IMR-90 (cell line): ENCODE data around the gene NEFH. TPM values are rescaled to one million over a fixed set of nuclear protein-coding genes. Genes with fewer than 3 reads are reported as not detected.

Experiments
- ATAC-seq: fragments of 200-7000 bp; cut with Tn5 transposase; 2 replicates; pipeline ENCODE4 v1.9.1; 2020; ENCODE audit warnings: low read depth, mild to moderate bottlenecking, moderate library complexity
- BruUV-seq: library from RNA; stranded (reverse); fragments of 400-500 nt; replicated peaks from 2 replicates; lab custom pipeline; 2021; lab: Mats Ljungman, UMichigan
- CTCF ChIA-PET: fragments of 300-600 bp; formaldehyde crosslinking; extraction: SDS; loops from one replicate; lab custom pipeline; 2021; ENCODE audit warnings: antibody characterized with exemption; lab: Yijun Ruan, JAX
- POLR2A ChIA-PET: fragments of 300-600 bp; sonication (Branson Sonifier 250); formaldehyde crosslinking; loops from one replicate; lab custom pipeline; 2022; ENCODE audit warnings: antibody characterized with exemption; ENCODE audit not compliant: unreplicated experiment; lab: Charles Lee
- DNase-seq: peaks from one replicate; pipeline ENCODE4 v3.0.0; 2013
- H2AFZ ChIP-seq: replicated peaks from 2 replicates; pipeline ENCODE3; 2013; ENCODE audit warnings: low read length, mild to moderate bottlenecking; ENCODE audit not compliant: poor library complexity
- H2AK5ac ChIP-seq: 2 replicates; pipeline ENCODE4 v1.6.1; 2013; ENCODE audit warnings: low read depth, low read length, inconsistent platforms
- H2AK9ac ChIP-seq: replicated peaks from 2 replicates; pipeline ENCODE3; 2013; ENCODE audit warnings: mild to moderate bottlenecking, low read depth, low read length, moderate library complexity; ENCODE audit not compliant: poor library complexity
- H2BK120ac ChIP-seq: 2 replicates; pipeline ENCODE4 v1.6.1; 2013; ENCODE audit warnings: low read depth, low read length, inconsistent platforms
- H2BK15ac ChIP-seq: 3 replicates; pipeline ENCODE4 v1.6.1; 2013; ENCODE audit warnings: low read depth, low read length, inconsistent platforms
- H2BK20ac ChIP-seq: 2 replicates; pipeline ENCODE4 v1.6.1; 2013; ENCODE audit warnings: low read depth, mild to moderate bottlenecking, inconsistent platforms, low read length, moderate library complexity
- H2BK5ac ChIP-seq: 2 replicates; pipeline ENCODE4 v1.6.1; 2013; ENCODE audit warnings: mild to moderate bottlenecking, low read depth, low read length, inconsistent platforms; ENCODE audit not compliant: poor library complexity, severe bottlenecking
- H3K14ac ChIP-seq: replicated peaks from 2 replicates; pipeline ENCODE4 v1.6.1; 2013; ENCODE audit warnings: low read depth, low read length, inconsistent platforms
- H3K18ac ChIP-seq: 2 replicates; pipeline ENCODE4 v1.6.1; 2013; ENCODE audit warnings: low read depth, low read length, control low read depth
- H3K23ac ChIP-seq: 2 replicates; pipeline ENCODE4 v1.6.1; 2013; ENCODE audit warnings: low read depth, low read length, inconsistent platforms
- H3K27ac ChIP-seq: 2 replicates; pipeline ENCODE4 v1.5.1; 2013; ENCODE audit warnings: mild to moderate bottlenecking, control low read depth, low read length; ENCODE audit not compliant: insufficient read depth
- H3K27me3 ChIP-seq: 2 replicates; pipeline ENCODE4 v1.6.1; 2013; ENCODE audit warnings: low read length; ENCODE audit not compliant: control insufficient read depth, insufficient read depth
- H3K36me3 ChIP-seq: 2 replicates; pipeline ENCODE4 v1.6.1; 2013; ENCODE audit warnings: low read length, mixed read lengths; ENCODE audit not compliant: control insufficient read depth, insufficient read depth
- H3K4ac ChIP-seq: 2 replicates; pipeline ENCODE4 v1.6.1; 2013; ENCODE audit warnings: low read depth, low read length, inconsistent platforms
- H3K4me1 ChIP-seq: 2 replicates; pipeline ENCODE4 v1.6.1; 2013; ENCODE audit warnings: low read length, mixed read lengths; ENCODE audit not compliant: control insufficient read depth, insufficient read depth
- H3K4me2 ChIP-seq: 2 replicates; pipeline ENCODE4 v1.6.1; 2013; ENCODE audit warnings: low read depth, mild to moderate bottlenecking, control low read depth, low read length, moderate library complexity
- H3K4me3 ChIP-seq: 2 replicates; pipeline ENCODE4 v1.5.1; 2013; ENCODE audit warnings: low read depth, mild to moderate bottlenecking, control low read depth, low read length, moderate library complexity; ENCODE audit not compliant: insufficient read depth
- H3K56ac ChIP-seq: 2 replicates; pipeline ENCODE4 v1.6.1; 2013; ENCODE audit warnings: low read length, inconsistent platforms; ENCODE audit not compliant: insufficient read depth; ENCODE audit errors: extremely low read depth
- H3K79me1 ChIP-seq, 2 experiments: 2 replicates each; pipeline ENCODE4 v1.6.1; 2013; ENCODE audit warnings: low read length in 2 of 2, inconsistent platforms in 1 of 2, low read depth in 1 of 2
- H3K9ac ChIP-seq: 2 replicates; pipeline ENCODE4 v1.6.1; 2013; ENCODE audit warnings: low read depth, low read length, control low read depth
- H3K9me1 ChIP-seq: 2 replicates; pipeline ENCODE4 v1.6.1; 2013; ENCODE audit warnings: low read length, inconsistent platforms; ENCODE audit not compliant: insufficient read depth
- H3K9me3 ChIP-seq: 2 replicates; pipeline ENCODE4 v1.6.1; 2013; ENCODE audit warnings: low read length; ENCODE audit not compliant: control insufficient read depth, insufficient read depth
- H4K20me1 ChIP-seq: 2 replicates; pipeline ENCODE4 v1.6.1; 2013; ENCODE audit warnings: low read length, inconsistent platforms; ENCODE audit not compliant: insufficient read depth
- H4K5ac ChIP-seq: 2 replicates; pipeline ENCODE4 v1.6.1; 2013; ENCODE audit warnings: mild to moderate bottlenecking, low read depth, low read length, control low read depth
- H4K8ac ChIP-seq, 2 experiments: 2 replicates each; pipeline ENCODE4 v1.6.1; 2013; ENCODE audit warnings: low read depth in 2 of 2, low read length in 2 of 2, control low read depth in 1 of 2, inconsistent platforms in 1 of 2
- H4K91ac ChIP-seq: 2 replicates; pipeline ENCODE4 v1.6.1; 2013; ENCODE audit warnings: low read depth, low read length, inconsistent platforms; ENCODE audit not compliant: insufficient read depth
- CEBPB ChIP-seq: IDR thresholded peaks from 2 replicates; pipeline ENCODE4 v1.6.1; 2012; ENCODE audit warnings: low read depth, low read length, improper control_type of control experiment
- USF2 ChIP-seq: fragments of 150-350 bp; IDR thresholded peaks from 2 replicates; pipeline ENCODE4 v1.6.1; 2017; ENCODE audit warnings: mild to moderate bottlenecking, antibody characterized with exemption, low read length, low read depth
- dilution Hi-C: fragments of 300-500 bp; cut with HindIII; formaldehyde crosslinking; loops from one replicate; pipeline ENCODE4 v1.14.3; 2018; ENCODE audit warnings: low sequenced_read_pairs; ENCODE audit not compliant: unreplicated experiment
- in situ Hi-C: fragments of 300-500 bp; cut with MboI; formaldehyde crosslinking; loops from 3 replicates; pipeline ENCODE4 v1.14.3; 2019; ENCODE audit warnings: low sequenced_read_pairs, inconsistent platforms, mixed read lengths
- intact Hi-C: fragments of 100-400 bp; cut with micrococcal nuclease; formaldehyde crosslinking; loops from 2 replicates; pipeline ENCODE4 v1.10.0; 2022
- polyA plus RNA-seq, 3 experiments: library from polyadenylated mRNA; depleted of rRNA; stranded (reverse); fragments of >200 nt; gene quantifications; 2 replicates each; pipeline ENCODE4 v1.2.3, GENCODE V29; 2012; ENCODE audit warnings: low replicate concordance in 1 of 3
- total RNA-seq: library from RNA; depleted of rRNA; stranded (reverse); fragments of >200 nt; gene quantifications from 2 replicates; pipeline ENCODE4 v1.2.3, GENCODE V29; 2012

The NEFH gene
- total and polyA plus RNA-seq, 2 of the 4 experiments (the other 2 are of a cell fraction) = 1.3 to 2.9 TPM

GRCh38 chr22:29458551-29458950 is 21.5 kb upstream of the NEFH start:
- Histone ChIP-seq H4K8ac (no peak overlapping the region), H3K9me1 (no peaks in the 10 kb centered on the region), H3K4me3 (no peak overlapping the region), H2AK9ac (no peak overlapping the region), H3K56ac (no peak overlapping the region), H2BK120ac (no peak overlapping the region), H3K27ac (no peak overlapping the region), H4K91ac (no peak overlapping the region), H3K79me1 (no peaks in the 10 kb centered on the region), H3K23ac (no peak overlapping the region), H2BK20ac (no peak overlapping the region), H2BK15ac (no peak overlapping the region), H3K4me1 (no peaks in the 10 kb centered on the region), H3K9me3 (no peaks in the 10 kb centered on the region), H2BK5ac (no peak overlapping the region), H3K4ac (no peak overlapping the region), H4K5ac (no peak overlapping the region), H2AK5ac (no peak overlapping the region), H3K18ac (no peak overlapping the region), H3K27me3 (peaks cover 6% of the 10 kb centered on the region), H3K14ac (no peak overlapping the region), H3K4me2 (no peak overlapping the region), H2AFZ (no peak overlapping the region), H3K9ac (no peak overlapping the region), H4K20me1 (no peaks in the 10 kb centered on the region; the same call in 1 of the 2 replicates), H3K36me3 (no peaks in the 10 kb centered on the region)
- CTCF ChIA-PET = no interaction called here
- TF ChIP-seq USF2 = no peak
- TF ChIP-seq CEBPB = peak; percentile 75
- POLR2A ChIA-PET = no interaction called here
- DNase-seq (no peak), ATAC-seq (no peak)
- in situ Hi-C loops (no loop called here), intact Hi-C loops (no loop called here), dilution Hi-C loops (no loop called here)
- BruUV-seq = no TSS peak
